BJ (cell line): ENCODE results near the gene ATG13. TPM values are rescaled to one million over a fixed set of nuclear protein-coding genes. Genes with fewer than 3 reads are reported as not detected.

ENCODE experiments used
- CTCF ChIA-PET: fragments of 350-600 bp; formaldehyde crosslinking; extraction: SDS; loops from one replicate; lab custom pipeline; 2021; ENCODE audit warnings: antibody characterized with exemption, inconsistent platforms; lab: Yijun Ruan, JAX
- POLR2A ChIA-PET: fragments of 300-600 bp; sonication (Branson Sonifier 250); formaldehyde crosslinking; extraction: SDS; loops from one replicate; lab custom pipeline; 2021; ENCODE audit warnings: antibody characterized with exemption; lab: Charles Lee
- DNase-seq: peaks from one replicate; pipeline ENCODE4 v3.0.0-alpha.2; 2011; ENCODE audit warnings: low read depth
- H3K27me3 ChIP-seq: 2 replicates; pipeline ENCODE4 v1.6.0; 2011; ENCODE audit warnings: low read length; ENCODE audit not compliant: control insufficient read depth, insufficient read depth
- H3K36me3 ChIP-seq: 2 replicates; pipeline ENCODE4 v1.5.1; 2011; ENCODE audit warnings: low read length; ENCODE audit not compliant: control insufficient read depth, insufficient read depth
- H3K4me3 ChIP-seq: 2 replicates; pipeline ENCODE4 v1.5.1; 2011; ENCODE audit warnings: low read depth, mild to moderate bottlenecking, control low read depth, low read length
- CTCF ChIP-seq: IDR thresholded peaks from 2 replicates; pipeline ENCODE4 v1.5.1; 2011; ENCODE audit warnings: low read depth, mild to moderate bottlenecking, control low read depth, inconsistent platforms, low read length, moderate library complexity; ENCODE audit not compliant: insufficient read depth
- polyA plus RNA-seq: library from polyadenylated mRNA; depleted of rRNA; stranded (reverse); fragments of >200 nt; gene quantifications from 2 replicates; pipeline ENCODE4 v1.2.3, GENCODE V29; 2011

The ATG13 gene
- polyA plus RNA-seq, 1 experiment, result 111 TPM

GRCh38 chr11:46588131-46588530, 29.2 kb upstream of the ATG13 start:
- no peak overlapping the region for H3K4me3 ChIP-seq
- no peak for DNase-seq
- ChIA-PET CTCF (no interaction called here), POLR2A (no interaction called here)
- H3K36me3 ChIP-seq, result no peaks in the 10 kb centered on the region
- TF ChIP-seq CTCF, result no peak
- no peaks in the 10 kb centered on the region for H3K27me3 ChIP-seq

- no peaks in the 10 kb centered on the region for H3K27me3 ChIP-seq
- TF ChIP-seq CTCF, result no peak
- no peak for DNase-seq
- CTCF ChIA-PET, result no interaction called here
- POLR2A ChIA-PET, result no interaction called here
- no peaks in the 10 kb centered on the region for H3K36me3 ChIP-seq
- no peak overlapping the region for H3K4me3 ChIP-seq
Observed at GRCh38 chr11:46588915-46589314, 28.4 kb upstream of the ATG13 start.

GRCh38 chr11:46590740-46591605, 26.4 kb upstream of the ATG13 start:
- CTCF ChIA-PET, result no interaction called here
- Histone ChIP-seq H3K27me3 (no peaks in the 10 kb centered on the region), H3K36me3 (no peaks in the 10 kb centered on the region), H3K4me3 (no peak overlapping the region)
- no peak for DNase-seq
- POLR2A ChIA-PET, result interaction anchor here (0.6 kb wide), 1 partner anchor 357 kb away, joined by 3 read pairs; no protein-coding TSS in a partner anchor
- no peak for TF ChIP-seq CTCF

- peak within 1 kb of the TSS; percentile 64 for H3K4me3 ChIP-seq
- no peaks in the 10 kb centered on the region for H3K36me3 ChIP-seq
- CTCF ChIA-PET, result no interaction called here
- POLR2A ChIA-PET, result no interaction called here
- peak; percentile 77 for DNase-seq
- TF ChIP-seq CTCF, result no peak
- H3K27me3 ChIP-seq, result no peaks in the 10 kb centered on the region
Observed at GRCh38 chr11:46593550-46594373, 23.6 kb upstream of the ATG13 start, which contains the start of gene AMBRA1. AMBRA1 (minus strand) TSS chr11:46594023; CDS start chr11:46548380, 45,643 bp downstream.

- CTCF ChIA-PET, result no interaction called here
- H3K27me3 ChIP-seq, result no peaks in the 10 kb centered on the region
- H3K4me3 ChIP-seq, result peak overlapping the region; percentile 64
- no peaks in the 10 kb centered on the region for H3K36me3 ChIP-seq
- DNase-seq, result no peak
- no peak for TF ChIP-seq CTCF
- POLR2A ChIA-PET, result no interaction called here
Observed at GRCh38 chr11:46594374-46594700, 23.0 kb upstream of the ATG13 start.
